Activated CD8-positive, alpha-beta memory T cell treated with anti-CD3 and anti-CD28 coated beads, Interleukin-2, amount 50 U/mL, for 24 hours (primary cell): ENCODE results near the gene C1orf185.
"Not testable (repeated sequence)": the region's sequence is repeated elsewhere in the genome, so short reads cannot be mapped to it uniquely, and the experiment has no call there.

ENCODE experiments used
- DNase-seq: peaks from one replicate; pipeline ENCODE4 v3.0.0-alpha.2; 2020; ENCODE audit errors: extremely low read depth

C1orf185 gene

GRCh38 chr1:51101976-51102375 lies at the start of gene C1orf185:
TSS of gene C1orf185 (plus strand) at chr1:51102228. CDS start at chr1:51102234, 6 bp downstream.
- DNase-seq = no peak

- DNase-seq = no peak
Observed at GRCh38 chr1:51058858-51059257, 43.2 kb upstream of the C1orf185 start.

- no peak for DNase-seq
Observed at GRCh38 chr1:51061231-51061918, 40.7 kb upstream of the C1orf185 start.

DNA sequence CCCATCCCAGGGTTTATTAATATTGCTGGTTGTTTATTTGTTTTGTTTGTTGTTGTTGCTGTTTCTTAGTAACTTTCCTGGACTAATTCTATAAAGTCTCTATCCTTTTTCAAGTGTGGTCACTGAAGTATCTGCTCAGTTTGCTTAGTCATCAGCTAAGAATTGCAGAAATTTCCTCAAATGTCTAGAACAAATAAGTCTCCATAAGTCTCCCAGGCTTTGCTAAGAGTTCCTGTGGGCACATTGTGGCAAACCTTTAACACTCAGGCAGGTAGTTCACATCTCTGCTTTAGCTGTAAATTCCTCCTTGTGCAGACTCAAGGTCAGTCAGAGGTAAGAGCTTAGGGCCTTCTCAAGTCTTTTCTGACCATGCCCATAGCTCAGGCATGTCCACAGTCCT lies 38.9 kb upstream of the C1orf185 start:
- DNase-seq = no peak

DNA sequence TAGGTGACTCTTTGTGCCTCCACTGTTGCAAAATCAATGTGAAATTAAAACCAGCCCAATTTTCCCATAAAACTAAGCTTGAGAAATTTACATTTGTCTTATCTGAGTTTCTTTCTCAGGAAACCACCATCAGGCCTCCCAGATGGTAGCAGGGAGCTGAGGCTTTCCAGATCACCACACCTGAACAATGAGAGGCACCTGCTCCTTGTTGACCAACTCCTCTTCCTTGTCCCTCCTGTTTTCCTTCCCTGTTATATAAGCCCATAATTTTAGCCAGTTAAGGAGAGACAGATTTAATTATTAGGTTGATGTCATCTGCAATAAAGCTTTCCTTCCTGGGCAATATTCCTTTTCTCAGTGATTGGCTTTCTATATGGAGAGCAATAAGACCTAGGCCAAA lies 32.0 kb upstream of the C1orf185 start:
- DNase-seq = no peak

- no peak for DNase-seq
Observed at GRCh38 chr1:51070640-51071039, 31.4 kb upstream of the C1orf185 start.

- DNase-seq = no peak
Observed at GRCh38 chr1:51071291-51072042, 30.6 kb upstream of the C1orf185 start.

DNA sequence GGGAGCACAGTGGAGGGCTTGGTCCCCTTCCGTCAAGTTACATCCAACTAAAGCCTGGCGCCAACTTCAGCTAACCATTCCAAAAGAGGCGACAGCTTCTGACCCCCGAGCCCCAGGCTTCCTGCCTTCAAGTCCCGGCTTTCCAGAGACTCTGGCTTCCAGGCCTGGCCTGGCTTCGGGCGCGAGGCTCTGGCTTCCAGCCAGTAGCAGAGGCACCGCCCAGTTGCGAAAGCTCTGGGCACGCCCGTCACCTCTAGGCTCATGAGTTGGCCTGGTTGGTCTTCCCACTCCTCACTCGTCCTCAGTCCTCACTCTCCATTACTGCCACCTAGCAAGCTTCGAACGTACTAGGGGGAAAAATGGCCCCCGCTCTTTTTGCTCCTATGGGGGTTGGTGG lies 30.0 kb upstream of the C1orf185 start:
- no peak for DNase-seq

GRCh38 chr1:51072651-51073050 lies 29.4 kb upstream of the C1orf185 start:
- no peak for DNase-seq

GRCh38 chr1:51073456-51073855 lies 28.6 kb upstream of the C1orf185 start:
- no peak for DNase-seq

DNA sequence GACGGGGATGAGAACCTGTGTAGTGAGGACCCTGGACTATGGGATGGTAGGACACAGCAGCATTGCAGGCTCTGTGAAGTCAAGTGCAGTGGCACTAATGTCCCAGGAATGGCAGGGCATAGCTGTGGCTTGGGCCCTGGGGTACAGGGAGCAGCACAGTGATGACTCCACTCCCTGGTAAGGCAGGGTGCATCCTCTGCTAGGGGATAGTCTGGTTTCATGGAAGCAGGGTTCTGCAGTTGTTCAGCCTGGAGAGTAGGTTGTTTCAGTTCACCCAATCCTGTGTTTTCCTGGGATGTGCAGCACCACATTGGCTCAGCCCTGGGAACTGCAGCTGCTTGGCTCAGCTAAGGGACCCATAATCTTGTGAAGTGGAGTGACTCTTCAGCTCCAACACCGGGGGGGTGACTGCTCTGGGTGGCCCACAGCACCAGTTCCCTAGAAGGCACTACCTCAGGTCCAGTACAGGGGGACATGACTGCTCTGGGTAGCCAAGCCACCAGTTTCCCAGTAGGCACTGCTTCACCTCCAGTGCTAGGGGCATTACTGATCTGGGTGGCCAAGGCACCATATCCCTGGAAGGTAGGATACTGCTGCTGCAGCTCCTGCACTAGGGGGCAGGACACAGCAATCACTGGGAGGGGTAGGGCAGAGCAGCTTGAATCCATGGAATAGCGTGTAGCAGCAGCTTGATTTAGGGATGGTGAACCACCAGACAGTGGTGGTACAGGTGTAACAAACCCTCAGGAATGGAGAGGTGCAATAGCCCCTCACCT lies 15.3 kb upstream of the C1orf185 start:
- DNase-seq = no peak

- DNase-seq = no peak
Observed at GRCh38 chr1:51088474-51088873, 13.6 kb upstream of the C1orf185 start.

DNA sequence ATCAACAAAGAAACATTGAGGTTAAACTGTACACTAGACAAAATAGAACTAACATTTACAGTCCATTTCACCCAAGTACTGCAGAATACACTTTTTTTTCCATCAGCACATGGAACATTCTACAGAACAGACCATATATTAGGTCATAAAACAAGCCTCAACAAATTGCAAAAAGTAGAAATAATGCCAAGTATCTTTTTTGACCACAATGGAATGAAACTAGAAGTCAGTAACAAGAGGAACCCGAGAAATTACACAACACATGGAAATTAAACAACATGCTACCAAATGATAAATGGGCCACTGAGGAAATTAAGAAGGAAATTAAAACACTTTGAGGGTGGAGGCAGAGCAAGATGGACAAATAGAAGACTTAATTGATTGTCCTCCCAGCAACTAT lies 8.4 kb upstream of the C1orf185 start:
- DNase-seq = no peak

DNA sequence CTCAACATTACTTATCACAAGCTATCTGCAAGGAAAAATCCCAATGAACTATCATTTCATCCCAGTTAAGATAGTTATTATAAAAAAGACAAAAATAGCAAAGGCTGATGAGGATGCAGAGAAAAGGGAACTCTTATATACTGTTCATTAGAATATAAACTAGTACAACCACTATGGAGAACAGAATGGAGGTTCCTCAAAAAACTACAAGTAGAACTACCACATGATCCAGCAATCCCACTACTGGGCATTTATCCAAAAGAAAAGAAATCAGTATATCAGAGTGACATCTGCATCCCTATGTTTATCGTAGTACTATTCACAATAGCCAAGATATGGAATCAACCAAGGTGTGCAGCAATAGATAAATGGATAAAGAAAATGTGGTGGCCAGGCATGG lies 4.9 kb upstream of the C1orf185 start:
- no peak for DNase-seq

- no peak for DNase-seq
Observed at GRCh38 chr1:51100264-51100880, 1.7 kb upstream of the C1orf185 start.

DNA sequence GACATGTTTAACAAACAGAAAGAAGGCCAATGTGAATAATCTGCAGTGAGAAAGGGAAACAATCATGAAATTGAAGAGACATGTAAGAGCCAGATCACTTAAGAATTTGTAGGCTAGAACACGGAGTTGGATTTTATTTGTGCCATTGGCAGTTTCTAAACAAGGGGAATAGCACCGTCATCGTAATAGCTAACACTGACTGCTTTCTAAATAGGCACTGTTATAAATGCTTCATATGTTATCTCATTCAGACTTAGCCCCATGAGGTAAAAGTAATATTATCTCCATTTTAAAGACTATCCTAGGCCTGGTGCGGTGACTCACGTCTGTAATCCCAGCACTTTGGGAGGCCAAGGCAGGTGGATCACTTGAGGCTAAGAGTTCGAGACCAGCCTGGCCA lies 12.1 kb downstream of the C1orf185 start:
- no peak for DNase-seq

GRCh38 chr1:51115714-51116404 lies 13.8 kb downstream of the C1orf185 start:
- no peak for DNase-seq

DNA sequence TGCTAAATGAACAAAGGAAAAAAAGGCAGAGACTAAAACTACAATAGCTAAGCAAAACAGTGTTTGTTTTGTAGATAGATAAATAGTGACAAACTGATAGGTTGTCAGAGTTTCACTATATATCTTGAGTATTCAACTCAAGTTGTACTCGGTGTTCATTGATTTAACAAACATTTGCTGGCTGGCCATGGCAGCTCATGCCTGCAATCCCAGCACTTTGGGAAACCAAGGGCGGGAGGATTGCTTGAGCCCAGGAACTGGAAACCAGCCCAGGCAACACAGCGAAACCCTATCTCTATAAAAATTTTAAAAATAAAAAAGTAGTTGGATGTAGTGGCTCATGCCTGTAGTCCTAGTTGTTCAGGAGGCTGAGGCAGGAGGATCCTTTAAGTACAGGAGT lies 17.3 kb downstream of the C1orf185 start:
- DNase-seq = no peak

GRCh38 chr1:51120629-51121028 lies 18.6 kb downstream of the C1orf185 start:
- DNase-seq = no peak

- DNase-seq = not testable (repeated sequence)
Observed at GRCh38 chr1:51127152-51127551, 25.1 kb downstream of the C1orf185 start.

- DNase-seq = no peak
Observed at GRCh38 chr1:51131185-51131584, 29.2 kb downstream of the C1orf185 start.

DNA sequence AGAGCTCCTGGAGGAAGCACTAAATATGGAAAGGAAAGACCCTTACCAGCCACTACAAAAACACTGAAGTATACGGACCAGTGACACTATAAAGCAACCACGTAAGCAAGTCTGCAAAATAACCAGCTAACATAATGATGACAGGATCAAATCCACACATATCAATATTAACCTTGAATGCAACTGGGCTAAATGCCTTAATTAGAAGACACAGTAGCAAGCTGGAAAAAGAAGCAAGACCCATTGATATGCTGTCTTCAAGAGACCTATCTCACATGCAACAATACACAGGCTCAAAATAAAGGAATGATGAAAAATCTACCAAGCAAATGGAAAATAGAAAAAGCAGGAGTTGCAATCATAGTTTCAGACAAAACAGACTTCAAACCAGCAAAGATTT lies 31.0 kb downstream of the C1orf185 start:
- no peak for DNase-seq
